NCI-H82 (cell line): ENCODE data around the gene RASSF8.

Source experiments
- DNase-seq: peaks from one replicate; lab custom pipeline; 2025; lab: John Stamatoyannopoulos, UW

The RASSF8 gene, protein sequence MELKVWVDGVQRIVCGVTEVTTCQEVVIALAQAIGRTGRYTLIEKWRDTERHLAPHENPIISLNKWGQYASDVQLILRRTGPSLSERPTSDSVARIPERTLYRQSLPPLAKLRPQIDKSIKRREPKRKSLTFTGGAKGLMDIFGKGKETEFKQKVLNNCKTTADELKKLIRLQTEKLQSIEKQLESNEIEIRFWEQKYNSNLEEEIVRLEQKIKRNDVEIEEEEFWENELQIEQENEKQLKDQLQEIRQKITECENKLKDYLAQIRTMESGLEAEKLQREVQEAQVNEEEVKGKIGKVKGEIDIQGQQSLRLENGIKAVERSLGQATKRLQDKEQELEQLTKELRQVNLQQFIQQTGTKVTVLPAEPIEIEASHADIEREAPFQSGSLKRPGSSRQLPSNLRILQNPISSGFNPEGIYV

DNA sequence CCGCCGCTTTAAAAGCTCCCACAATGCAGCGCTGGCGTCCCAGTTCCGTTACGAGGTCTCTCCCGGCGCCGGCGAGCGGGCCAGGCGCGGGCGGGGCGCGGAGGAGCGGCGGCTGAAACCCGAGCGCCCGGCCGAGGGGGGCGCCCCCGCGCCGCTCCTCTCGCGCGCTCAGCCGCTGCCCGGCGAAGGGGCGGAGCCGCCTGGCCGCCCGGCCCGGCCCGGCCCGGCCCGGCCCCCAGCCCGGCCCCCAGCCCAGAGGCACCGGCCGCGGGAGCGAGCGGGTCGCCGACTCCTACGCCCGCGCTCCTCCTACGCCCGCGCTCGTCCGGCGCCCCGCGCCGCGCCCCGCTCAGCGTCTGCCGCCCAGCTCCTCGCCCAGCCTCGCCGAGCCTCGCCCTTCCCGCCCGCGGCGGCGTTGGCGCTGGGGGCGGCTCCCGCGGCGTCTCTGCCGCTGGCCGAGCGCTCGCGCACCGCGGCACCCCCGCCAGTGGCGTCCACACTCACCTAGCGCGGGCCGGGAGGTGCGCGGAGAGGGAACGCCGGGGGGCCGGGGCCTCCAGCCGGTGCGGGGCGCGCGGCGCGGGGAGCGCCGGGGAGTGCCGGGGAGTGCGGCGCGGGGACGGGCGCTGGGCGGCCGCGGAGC, at the start of gene RASSF8:
Gene RASSF8, plus strand, starts transcription at position 255 of the 643 bp plus-strand sequence. CDS start 96,662 bp downstream, outside the sequence.
- peak; percentile 84 for DNase-seq

DNA sequence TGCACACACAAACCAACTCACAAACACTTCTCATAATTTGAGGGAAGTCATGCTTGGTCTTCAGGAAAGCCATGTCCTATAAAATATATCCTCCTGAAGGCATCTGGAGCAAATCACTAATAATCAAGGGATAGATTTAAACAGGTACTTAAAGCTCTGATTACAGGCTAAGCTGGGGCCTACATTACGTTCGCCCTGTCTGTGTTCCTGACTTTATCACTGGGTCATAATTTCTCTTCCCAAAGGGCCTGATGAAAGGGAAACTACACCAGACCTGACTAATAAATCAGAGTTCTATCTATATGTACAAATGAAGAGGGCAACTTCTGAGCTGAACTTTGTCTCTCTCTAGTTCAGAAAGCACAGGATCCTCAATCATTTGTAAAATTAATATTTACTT, 43.9 kb upstream of the RASSF8 start:
- DNase-seq: peak; percentile 80

DNA sequence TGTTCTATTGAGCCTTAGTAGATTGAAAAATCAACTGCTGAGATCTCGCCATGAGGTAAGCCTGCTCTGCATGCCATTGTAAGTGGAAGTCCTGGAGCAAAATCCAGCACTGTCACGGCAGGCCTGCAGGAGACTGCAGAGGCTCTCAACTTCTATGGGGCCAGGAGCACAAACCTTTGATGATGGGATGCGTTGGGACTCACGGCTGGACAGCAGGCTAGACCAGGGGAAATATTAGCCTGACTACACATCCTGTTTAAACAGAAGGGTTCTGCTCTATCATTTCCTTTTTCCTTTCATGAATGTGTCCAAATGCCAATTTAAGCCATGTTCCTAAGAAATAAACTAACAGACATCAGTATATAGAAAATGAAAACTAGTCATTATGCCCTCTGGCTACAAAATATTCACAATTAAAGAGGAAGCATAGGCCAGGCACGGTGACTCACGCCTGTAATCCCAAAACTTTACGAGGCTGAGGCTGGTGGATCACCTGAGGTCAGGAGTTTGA, 33.9 kb upstream of the RASSF8 start:
- DNase-seq: peak; percentile 45

DNA sequence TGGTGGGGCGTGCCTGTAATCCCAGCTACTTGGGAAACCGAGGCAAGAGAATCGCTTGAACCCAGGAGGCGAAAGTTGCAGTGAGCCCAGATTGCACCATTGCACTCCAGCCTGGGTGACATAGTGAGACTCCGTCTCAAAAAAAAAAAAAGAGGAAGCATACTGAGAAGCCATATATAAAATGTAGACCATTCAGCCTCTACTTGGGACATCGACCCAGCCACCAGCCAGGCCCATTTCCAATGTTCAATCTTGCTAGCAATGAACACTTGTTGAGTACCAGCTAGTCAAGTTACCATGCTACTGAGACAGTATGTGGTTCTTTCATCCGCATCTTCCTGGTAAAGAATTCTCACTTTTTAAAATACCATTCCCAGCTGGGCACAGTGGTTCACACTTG, 33.4 kb upstream of the RASSF8 start:
- DNase-seq: no peak

DNA sequence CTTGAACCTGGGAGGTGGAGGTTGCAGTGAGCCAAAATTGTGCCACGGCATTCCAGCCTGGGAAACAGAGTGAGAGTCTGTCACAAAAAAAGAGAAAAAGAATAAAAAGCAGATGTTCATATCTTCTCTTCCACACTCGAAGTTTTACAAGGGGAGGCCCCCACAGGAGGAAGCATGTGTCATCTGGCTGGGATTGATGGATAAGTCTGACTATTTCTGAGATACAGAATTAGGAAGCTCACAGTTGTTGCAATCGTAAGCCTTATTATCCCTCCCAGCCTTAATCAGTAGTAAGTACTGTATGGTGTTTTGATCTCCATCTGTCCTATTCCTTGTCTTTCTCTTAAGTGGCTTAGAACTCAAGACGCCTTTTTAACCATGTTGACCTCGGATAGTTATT, 31.9 kb upstream of the RASSF8 start:
- DNase-seq: peak; percentile 98

DNA sequence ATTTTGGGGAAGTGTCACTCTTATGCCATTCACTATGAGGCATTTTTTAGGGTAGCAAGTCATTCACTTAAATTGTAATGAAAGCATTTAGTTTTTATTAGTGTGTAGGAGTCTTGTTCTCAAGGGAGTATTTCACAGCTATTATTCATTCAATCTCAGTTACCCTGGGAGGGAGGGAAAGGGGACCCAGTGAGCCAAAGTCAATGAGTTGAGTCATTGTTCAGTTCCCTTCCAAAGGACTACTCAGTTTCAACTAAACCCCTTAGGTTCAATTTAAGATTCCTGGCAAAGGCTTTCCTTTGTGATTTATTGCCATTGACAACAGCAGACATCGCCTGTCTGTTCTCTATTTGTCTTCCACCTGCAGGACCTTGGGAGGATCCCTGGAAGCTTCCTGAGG, 29.3 kb upstream of the RASSF8 start:
- peak; percentile 78 for DNase-seq

DNA sequence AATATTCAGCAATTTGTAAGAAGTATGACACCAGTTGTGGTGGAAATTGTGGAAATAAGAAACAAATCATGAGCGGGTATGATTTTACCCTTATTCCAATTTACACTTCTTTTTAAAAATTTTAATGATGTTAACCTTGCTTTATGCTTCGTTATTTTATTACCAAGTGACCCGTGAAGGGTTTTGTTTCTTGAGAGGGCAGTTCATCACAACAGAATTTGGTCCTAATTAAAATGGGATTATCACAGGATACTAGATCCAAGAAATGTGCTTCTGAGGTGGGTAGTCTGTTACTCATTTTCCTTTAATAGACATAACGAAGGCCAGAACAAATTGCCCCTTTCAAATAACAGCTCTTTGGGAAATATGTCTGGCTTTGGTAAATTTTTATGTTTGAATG, 25.5 kb upstream of the RASSF8 start:
- peak; percentile 49 for DNase-seq

DNA sequence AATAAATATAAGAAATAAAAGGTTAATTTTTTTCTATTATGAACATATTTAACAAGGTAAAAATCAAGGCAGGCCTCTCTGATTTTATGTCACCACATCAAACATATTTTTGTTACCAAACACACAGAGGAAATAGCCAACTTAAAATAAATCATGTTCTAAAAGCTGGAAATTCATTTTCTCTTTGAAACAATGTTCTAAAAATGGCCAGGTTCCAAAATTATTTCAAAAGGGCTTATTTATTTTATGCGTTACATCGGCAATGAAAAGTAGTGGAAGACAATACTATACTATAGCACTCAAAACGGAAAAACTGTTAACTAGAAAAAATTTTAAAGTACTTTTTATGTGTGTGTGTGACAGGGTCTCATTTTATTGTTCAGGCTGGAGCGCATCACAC, 24.0 kb upstream of the RASSF8 start:
- DNase-seq: no peak

DNA sequence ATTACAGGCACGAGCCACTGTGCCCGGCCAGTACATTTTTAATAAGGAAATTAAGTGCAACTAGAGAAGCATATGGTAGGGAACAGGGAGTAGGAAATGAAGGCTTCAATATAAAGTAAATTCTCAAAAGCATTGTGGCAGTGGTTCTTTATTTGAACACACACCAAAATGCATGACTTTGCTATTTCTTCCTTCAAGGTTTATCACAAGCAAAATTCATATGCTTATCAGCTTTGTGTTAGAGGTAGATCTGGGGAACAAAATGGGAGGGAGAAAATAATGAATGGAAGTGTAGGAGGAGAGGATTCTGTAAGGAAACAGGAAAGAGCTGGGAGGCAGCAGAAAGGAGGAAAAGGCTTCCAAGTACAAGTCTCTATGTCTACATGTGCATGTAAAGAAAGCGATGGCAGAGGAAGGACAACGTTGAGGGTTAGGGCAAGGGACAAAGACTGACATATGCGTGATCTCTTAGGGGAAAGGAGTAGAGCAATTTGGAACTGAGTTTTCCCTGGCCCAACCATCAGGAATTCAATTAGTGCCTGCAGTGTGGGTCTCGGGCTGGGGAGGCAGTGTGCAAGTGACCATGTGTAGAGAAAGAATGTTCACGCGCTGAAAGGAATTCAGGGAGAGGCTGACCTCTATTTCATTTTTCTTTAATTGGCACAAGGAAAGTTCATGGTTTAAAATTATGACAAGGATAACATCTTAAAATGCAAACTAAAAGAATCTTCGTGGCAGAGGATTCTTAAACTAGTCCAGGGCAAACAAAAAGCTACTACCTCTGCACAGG, 22.9 kb upstream of the RASSF8 start:
- DNase-seq: no peak

DNA sequence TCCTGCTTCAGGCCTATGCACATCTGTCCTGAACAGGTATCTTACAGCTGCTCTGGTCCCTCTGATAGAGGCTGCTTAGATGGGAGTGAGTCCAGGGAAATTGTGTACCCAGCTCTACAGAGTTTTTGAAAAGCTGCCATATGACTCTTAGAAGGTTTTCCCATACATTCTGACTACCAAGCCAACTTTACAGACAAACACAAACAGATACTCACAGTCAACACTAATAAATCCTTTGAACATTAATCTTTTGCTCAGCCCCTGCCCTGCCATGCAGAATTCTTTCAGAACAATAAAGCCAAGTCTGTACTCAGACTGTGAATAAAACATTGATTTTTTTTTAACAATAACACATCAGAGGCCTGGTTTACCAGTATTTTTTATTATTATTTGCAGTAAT, 21.4 kb upstream of the RASSF8 start:
- DNase-seq: no peak

DNA sequence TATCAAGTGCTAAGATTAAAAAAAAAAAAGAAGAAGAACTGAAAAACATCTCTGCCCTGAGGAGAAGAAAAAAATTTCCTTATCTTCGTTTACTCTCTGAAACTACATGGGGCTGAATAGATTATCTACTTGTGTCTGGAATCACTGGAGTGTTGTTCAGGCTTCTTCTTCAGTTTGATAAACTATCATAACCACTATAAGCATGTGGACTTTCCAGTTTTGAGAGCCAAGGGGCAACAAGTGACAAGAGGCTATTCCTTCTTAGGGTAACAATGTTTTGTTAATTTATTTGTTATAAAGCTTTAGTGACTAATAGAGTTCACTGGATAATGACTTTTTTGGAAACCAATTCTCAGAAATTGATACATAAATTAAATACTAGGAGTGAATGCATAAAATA, 19.9 kb upstream of the RASSF8 start:
- no peak for DNase-seq

DNA sequence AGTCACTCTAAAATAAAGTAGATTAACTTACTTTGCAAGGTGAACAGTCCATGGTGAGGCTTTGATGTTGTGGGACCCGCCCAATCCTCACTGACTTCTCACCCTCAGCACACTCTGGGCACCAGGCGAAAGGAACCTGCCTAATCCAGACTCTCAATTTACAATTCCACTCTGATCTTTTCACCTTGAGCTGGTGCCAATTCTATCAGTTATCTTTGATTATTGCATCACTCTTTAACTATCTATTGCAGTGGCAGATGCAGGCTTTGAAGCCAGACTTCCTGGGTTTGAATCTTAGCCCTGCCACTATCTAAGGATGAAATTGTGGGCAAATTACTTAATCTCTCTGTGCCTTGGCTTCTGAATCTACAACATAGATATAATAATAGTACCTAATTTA, 18.9 kb upstream of the RASSF8 start:
- no peak for DNase-seq

DNA sequence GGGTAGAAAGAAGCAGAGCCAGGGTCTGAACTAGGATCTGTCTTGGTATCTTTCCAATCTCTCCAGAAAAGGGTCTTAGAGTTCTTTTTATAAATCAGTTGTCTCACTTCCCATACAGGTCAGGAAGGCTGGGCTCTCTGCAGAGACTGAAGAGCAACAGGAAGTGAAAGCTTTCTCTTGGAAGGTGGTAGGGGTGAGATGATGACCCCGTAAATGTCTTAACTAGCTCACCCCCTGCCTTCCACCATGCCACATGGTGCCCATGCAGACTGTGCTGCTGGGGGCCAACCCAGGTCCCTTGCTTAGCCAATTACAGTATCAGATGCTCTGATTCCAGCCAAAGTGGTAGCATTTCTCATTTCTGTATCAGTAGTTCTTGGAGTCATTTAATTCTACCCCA, 17.6 kb upstream of the RASSF8 start:
- DNase-seq: no peak

DNA sequence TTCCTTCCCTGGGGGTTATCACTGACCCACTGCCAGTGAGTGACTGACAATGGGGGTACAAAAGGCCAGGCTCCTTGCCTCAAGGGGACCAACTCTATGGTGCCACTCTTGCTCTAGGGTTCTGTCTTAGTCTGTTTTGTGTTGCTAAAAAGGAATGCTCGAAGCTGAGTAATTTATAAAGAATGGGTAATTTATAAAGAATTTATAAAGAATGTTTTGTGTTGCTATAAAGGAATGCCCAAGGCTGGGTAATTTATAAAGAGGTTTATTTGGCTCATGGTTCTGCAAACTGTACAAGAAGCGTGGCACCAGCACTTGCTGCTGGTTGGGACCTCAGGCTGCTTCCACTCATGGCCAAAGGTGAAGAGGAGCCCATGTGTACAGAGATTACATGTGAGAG, 15.8 kb upstream of the RASSF8 start:
- no peak for DNase-seq

DNA sequence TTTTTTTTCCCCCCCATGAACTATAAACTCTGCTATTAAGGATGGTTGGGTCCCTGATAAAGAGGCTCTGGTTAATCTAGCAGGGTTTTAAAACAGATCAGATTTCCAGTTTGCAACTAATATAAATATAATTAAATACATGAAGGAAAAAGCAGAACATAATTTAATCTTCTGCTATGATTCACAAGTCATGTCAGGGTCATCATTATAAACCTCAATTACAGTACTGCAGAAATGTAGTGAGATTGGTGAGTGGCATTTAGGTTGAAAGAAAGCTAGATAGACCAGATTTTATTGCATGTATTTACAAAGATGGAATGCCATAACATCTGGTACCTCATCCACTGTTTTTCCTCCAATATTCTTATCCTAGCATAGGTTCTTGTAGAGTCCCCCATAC, 14.5 kb upstream of the RASSF8 start:
- no peak for DNase-seq

DNA sequence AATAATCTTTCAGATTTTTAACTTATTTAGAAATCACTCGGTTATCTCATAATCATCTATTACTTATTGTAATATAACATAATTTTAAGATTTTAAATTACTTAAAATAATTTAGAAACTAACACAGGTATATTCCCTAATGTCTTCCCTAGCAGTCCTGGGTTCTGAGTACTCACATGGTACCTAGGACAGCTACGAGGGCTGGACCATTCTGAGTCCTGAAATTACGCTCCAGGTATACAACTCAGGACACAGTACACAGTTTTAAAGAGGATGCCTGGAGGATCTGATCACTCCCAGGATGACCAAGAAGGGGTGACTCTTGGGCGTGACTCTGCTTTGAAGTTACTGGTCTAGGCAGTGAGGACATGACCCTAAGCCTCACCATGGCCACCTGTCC, 9.1 kb upstream of the RASSF8 start:
- DNase-seq: no peak

DNA sequence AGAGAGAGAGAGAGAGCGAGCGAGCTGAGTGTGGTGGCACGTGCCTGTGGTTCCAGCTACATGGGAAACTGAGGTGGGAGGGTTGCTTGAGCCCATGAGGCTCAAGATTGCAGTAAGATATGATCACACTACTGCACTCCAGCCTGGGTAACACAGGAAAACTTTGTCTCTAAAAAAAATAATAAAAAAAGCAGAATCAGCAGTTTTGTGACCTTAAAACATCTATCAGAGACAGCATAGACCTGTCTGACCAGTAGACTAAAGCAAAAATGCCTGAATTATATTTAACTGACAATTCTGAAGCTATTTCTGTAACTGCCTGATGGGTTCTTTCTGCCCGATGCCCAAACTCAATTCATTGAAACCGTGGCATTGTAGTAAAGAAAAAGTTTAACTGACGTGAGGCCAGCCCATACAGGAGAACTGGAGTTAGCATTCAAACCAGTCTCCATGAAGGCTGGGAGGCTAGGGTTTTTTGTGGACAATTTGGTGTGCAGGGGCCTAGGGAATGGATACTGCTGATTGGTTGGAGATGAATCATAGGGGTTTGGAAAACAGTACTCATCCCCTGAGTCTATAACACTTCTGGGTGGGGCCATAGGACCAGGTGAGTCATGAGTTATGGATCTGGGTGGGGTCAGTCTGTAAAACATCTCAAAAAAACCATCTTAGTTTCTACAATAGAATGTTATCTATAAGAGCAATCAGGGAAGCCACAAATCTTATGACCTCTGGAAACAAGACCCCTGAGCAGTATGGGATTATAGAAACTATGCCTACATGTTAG, 8.0 kb upstream of the RASSF8 start:
- no peak for DNase-seq

DNA sequence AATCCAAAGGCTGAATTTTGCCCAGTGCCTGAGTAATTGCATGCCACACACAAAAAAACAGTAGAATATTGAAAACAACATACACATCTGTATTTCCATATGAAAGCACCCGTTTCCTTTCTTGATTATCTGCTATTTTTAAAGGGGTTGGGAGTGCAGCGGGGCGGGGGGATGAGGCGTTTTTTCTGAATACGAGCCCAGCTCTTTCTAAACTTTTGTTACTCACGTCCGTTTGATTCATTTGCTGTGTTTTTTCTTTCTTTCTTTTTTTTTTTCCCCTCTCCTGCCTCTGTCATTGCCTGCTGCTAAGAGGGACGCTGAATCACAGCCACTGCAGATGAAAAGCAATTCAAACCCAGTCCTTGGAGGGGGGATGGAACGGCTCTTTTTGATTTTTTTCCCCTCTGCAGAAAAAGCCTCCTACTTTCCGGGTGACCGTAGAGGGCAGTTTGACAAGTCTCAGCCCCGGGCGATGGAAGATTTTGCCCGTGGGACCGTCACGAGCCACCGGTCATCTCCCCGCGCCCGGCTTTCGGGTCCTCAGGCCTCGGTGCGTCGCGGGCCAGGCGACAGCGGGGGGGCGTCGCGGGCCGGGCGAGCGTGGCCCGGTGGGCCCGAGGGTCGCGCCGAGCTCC, 572 bp upstream of the RASSF8 start:
- peak; percentile 65 for DNase-seq

DNA sequence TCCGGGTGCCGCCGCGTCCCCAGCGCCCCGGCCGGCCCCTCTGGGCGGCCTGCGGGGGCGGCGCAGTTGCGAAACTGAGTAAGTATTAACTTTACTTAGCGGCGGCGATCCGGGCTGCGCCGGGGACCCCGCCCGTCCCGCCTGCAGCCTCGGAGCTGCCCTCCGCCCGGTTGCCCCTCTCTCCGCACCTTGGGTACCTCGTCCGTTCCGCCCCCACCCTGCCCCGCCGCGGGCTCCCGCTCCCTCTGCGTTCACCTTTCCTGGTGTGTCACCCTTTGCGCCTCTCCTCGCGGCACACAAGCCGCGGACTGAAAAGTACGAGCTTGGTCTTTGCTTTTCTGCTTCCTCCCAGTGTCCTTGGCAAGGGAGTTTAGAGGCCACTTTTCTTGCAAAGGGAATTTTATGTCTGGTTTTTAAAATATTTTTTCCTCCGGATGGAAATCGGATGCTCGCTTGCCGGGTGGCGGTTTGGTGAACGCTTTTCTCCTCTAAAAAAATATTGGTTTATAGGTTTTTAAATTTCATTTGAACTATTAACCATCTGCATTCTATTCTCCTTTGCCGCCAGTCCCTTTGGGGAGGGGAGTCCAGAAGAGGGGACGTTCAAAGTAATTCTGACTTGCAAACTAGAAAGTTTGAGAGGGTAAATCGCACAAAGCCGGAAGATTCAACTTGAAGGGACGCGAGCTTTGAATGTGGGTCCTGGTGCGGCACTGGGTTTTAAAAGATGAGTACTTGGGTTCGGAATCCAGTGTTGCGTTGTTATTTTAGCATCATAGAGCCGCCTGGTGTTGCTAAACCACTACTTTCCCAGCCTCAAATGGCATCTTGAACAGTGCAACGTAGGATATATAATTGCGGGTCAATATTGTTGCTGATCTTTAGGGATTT, 834 bp downstream of the RASSF8 start:
- peak; percentile 67 for DNase-seq

DNA sequence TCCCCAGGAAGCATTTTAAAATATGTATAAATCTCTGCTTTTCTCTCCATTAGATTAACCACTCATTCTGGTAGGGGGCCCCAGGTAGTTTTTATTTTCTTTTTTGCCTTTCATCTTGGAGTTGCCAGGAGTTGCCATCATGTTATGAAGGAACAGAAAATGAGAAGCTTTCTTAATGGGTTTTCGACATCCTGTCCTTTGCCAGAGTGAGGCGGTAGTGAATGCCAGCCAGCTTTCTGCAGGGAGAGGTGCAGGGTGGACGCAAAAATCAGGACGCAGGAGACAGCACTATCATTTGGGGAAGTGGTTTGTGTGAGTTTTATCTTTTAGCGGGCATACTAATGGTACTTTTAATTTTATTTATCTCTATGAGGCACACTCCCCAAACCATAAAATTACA, 1.7 kb downstream of the RASSF8 start:
- DNase-seq: peak; percentile 76
